HCT116 (cell line): ENCODE measurements around the gene TAOK3. TPM values are rescaled to one million over a fixed set of nuclear protein-coding genes. Genes with fewer than 3 reads are reported as not detected.

Experiments used
- ATAC-seq: fragments of 200-7000 bp; cut with Tn5 transposase; 2 replicates; pipeline ENCODE4 v1.9.1; 2020; ENCODE audit warnings: mild to moderate bottlenecking, moderate library complexity
- BruUV-seq: library from RNA; stranded (reverse); fragments of 400-500 nt; replicated peaks from 2 replicates; lab custom pipeline; 2021; lab: Mats Ljungman, UMichigan
- CTCF ChIA-PET: fragments of 300-600 bp; sonication (Branson Sonifier 250); formaldehyde crosslinking; loops from one replicate; lab custom pipeline; 2021; ENCODE audit warnings: antibody characterized with exemption; lab: Charles Lee
- POLR2A ChIA-PET: fragments of 300-600, 350-600 bp; sonication (Branson Sonifier 250); formaldehyde crosslinking; loops from one replicate; lab custom pipeline; 2021; ENCODE audit warnings: antibody characterized with exemption; lab: Charles Lee
- RAD21 ChIA-PET, 2 experiments: fragments of 300-600 bp; sonication (Branson Sonifier 250); formaldehyde crosslinking; loops; one replicate each; lab custom pipeline; 2023; ENCODE audit warnings: low total read pairs in 2 of 2; ENCODE audit not compliant: uncharacterized antibody in 2 of 2, unreplicated experiment in 2 of 2, low non-redundant PET in 1 of 2; lab: Charles Lee
- DNase-seq: peaks from one replicate; pipeline ENCODE4 v3.0.0-alpha.2; 2010; ENCODE audit warnings: low read depth, low spot score
- H2AFZ ChIP-seq: fragments of 200-600 bp; shearing (Covaris generic), sonication (generic); 2 replicates; pipeline ENCODE4 v1.6.1; 2017; ENCODE audit warnings: low read depth, mixed run types, mixed read lengths, antibody characterized with exemption, low read length; ENCODE audit not compliant: poor library complexity, severe bottlenecking
- H3K27ac ChIP-seq: 2 replicates; pipeline ENCODE4 v1.5.1; 2012; ENCODE audit warnings: low read depth, low read length
- H3K27me3 ChIP-seq: fragments of 200-600 bp; sonication (generic); 2 replicates; pipeline ENCODE4 v1.6.1; 2016; ENCODE audit warnings: mixed run types, low read length, mixed read lengths; ENCODE audit not compliant: insufficient read depth
- H3K36me3 ChIP-seq, 2 experiments: fragments of 200-500 bp in 1 of 2; fragments of 200-600 bp in 1 of 2; sonication (Bioruptor generic) in 1 of 2; sonication (generic) in 1 of 2; 2 replicates each; pipeline versions ENCODE4 v1.5.1 to v1.6.1; 2014 to 2016; ENCODE audit warnings: low read length in 2 of 2, inconsistent platforms in 1 of 2, mixed read lengths in 1 of 2, mixed run types in 1 of 2; ENCODE audit not compliant: insufficient read depth in 2 of 2, control insufficient read depth in 1 of 2
- H3K4me1 ChIP-seq, 2 experiments: fragments of 200-600 bp in 1 of 2; sonication (generic) in 1 of 2; 2 replicates each; pipeline versions ENCODE4 v1.5.1 to v1.6.1; 2012 to 2017; ENCODE audit warnings: low read length in 2 of 2, inconsistent platforms in 1 of 2, mild to moderate bottlenecking in 1 of 2, mixed read lengths in 1 of 2, mixed run types in 1 of 2, moderate library complexity in 1 of 2; ENCODE audit not compliant: insufficient read depth in 2 of 2, control insufficient read depth in 1 of 2
- H3K4me2 ChIP-seq: fragments of 200-600 bp; sonication (generic); 2 replicates; pipeline ENCODE4 v1.6.1; 2017; ENCODE audit warnings: mixed run types, low read length, mixed read lengths
- H3K4me3 ChIP-seq, 2 experiments: fragments of 200-600 bp in 1 of 2; sonication (generic) in 1 of 2; replicated peaks in 1 of 2; 2 replicates each; pipeline ENCODE4 v1.5.1; 2011 to 2016; ENCODE audit warnings: low read length in 2 of 2, control low read depth in 1 of 2, low read depth in 1 of 2, mild to moderate bottlenecking in 1 of 2, mixed read lengths in 1 of 2, mixed run types in 1 of 2
- H3K79me2 ChIP-seq: fragments of 200-600 bp; sonication (generic); 2 replicates; pipeline ENCODE4 v1.6.1; 2017; ENCODE audit warnings: mild to moderate bottlenecking, mixed run types, low read length, moderate library complexity, mixed read lengths; ENCODE audit not compliant: insufficient read depth
- H3K9ac ChIP-seq: fragments of 200-600 bp; sonication (generic); 2 replicates; pipeline ENCODE4 v1.6.1; 2016; ENCODE audit warnings: low read length, mixed read lengths
- H3K9me2 ChIP-seq: fragments of 200-600 bp; sonication (generic), shearing (Covaris generic); 2 replicates; pipeline ENCODE4 v1.6.1; 2017; ENCODE audit warnings: mixed run types, mild to moderate bottlenecking, moderate library complexity; ENCODE audit not compliant: insufficient read depth
- H3K9me3 ChIP-seq, 2 experiments: fragments of 200-500 bp in 1 of 2; fragments of 200-600 bp in 1 of 2; sonication (Bioruptor generic) in 1 of 2; sonication (generic) in 1 of 2; 2 replicates each; pipeline ENCODE4 v1.6.1; 2014 to 2017; ENCODE audit warnings: low read length in 2 of 2, mixed read lengths in 2 of 2, inconsistent platforms in 1 of 2, low read depth in 1 of 2, mild to moderate bottlenecking in 1 of 2, mixed run types in 1 of 2, moderate library complexity in 1 of 2; ENCODE audit not compliant: control insufficient read depth in 1 of 2, insufficient read depth in 1 of 2
- H4K20me1 ChIP-seq: fragments of 200-600 bp; sonication (generic), shearing (Covaris generic); 2 replicates; pipeline ENCODE4 v1.6.1; 2017; ENCODE audit warnings: mixed run types, mild to moderate bottlenecking, moderate library complexity; ENCODE audit not compliant: insufficient read depth
- CBX3 ChIP-seq: IDR thresholded peaks from 2 replicates; pipeline ENCODE4 v1.6.1; 2012; ENCODE audit warnings: low read depth
- CEBPB ChIP-seq: IDR thresholded peaks from 2 replicates; pipeline ENCODE4 v1.6.1; 2012; ENCODE audit warnings: low read depth
- EGR1 ChIP-seq: IDR thresholded peaks from 2 replicates; pipeline ENCODE4 v1.6.1; 2012; ENCODE audit warnings: low read depth
- EZH2 ChIP-seq: fragments of 200-600 bp; sonication (generic); IDR thresholded peaks from 2 replicates; pipeline ENCODE4 v1.6.1; 2017; ENCODE audit warnings: antibody characterized with exemption, mixed run types
- EZH2phosphoT487 ChIP-seq: fragments of 200-600 bp; IDR thresholded peaks from 2 replicates; pipeline ENCODE4 v1.6.1; 2018; ENCODE audit warnings: antibody characterized with exemption, borderline replicate concordance
- FOSL1 ChIP-seq: IDR thresholded peaks from 2 replicates; pipeline ENCODE4 v1.6.1; 2012; ENCODE audit warnings: low read depth
- JUND ChIP-seq: IDR thresholded peaks from 2 replicates; pipeline ENCODE4 v1.6.1; 2012
- POLR2A ChIP-seq: IDR thresholded peaks from 2 replicates; pipeline ENCODE4 v1.7.0; 2011; ENCODE audit warnings: borderline replicate concordance; ENCODE audit not compliant: insufficient read depth, insufficient read length; ENCODE audit errors: extremely low read depth
- POLR2AphosphoS5 ChIP-seq: IDR thresholded peaks from 2 replicates; pipeline ENCODE4 v1.6.1; 2011; ENCODE audit warnings: mild to moderate bottlenecking, low read depth, low read length, moderate library complexity
- RAD21 ChIP-seq: IDR thresholded peaks from 2 replicates; pipeline ENCODE4 v1.6.1; 2012; ENCODE audit warnings: low read depth, mild to moderate bottlenecking
- SIN3A ChIP-seq: IDR thresholded peaks from 2 replicates; pipeline ENCODE4 v1.6.1; 2012; ENCODE audit warnings: low read depth
- SRF ChIP-seq: IDR thresholded peaks from 2 replicates; pipeline ENCODE4 v1.6.1; 2012; ENCODE audit warnings: low read depth
- TCF7L2 ChIP-seq: IDR thresholded peaks from 2 replicates; pipeline ENCODE4 v1.7.0; 2011; ENCODE audit warnings: borderline replicate concordance, inconsistent platforms; ENCODE audit not compliant: insufficient read depth, insufficient read length; ENCODE audit errors: extremely low read depth
- YY1 ChIP-seq: IDR thresholded peaks from 2 replicates; pipeline ENCODE4 v1.6.1; 2011; ENCODE audit warnings: low read length, low read depth, moderate library complexity, mild to moderate bottlenecking; ENCODE audit not compliant: insufficient replicate concordance; ENCODE audit errors: extremely low read depth
- ZFX ChIP-seq: fragments of 450-650 bp; IDR thresholded peaks from 2 replicates; pipeline ENCODE4 v1.6.1; 2017
- intact Hi-C: fragments of 100-400 bp; cut with micrococcal nuclease; formaldehyde crosslinking; loops from 2 replicates; pipeline ENCODE4 v1.10.0; 2022
- total RNA-seq: library from RNA; stranded (reverse); gene quantifications from one replicate; pipeline ENCODE4 v1.2.1, GENCODE V29; 2021; ENCODE audit not compliant: unreplicated experiment
- TF ChIP-seq, protein P1 (sequence below): IDR thresholded peaks from 2 replicates; pipeline ENCODE4 v1.6.1; 2012
- TF ChIP-seq, protein P2 (sequence below): IDR thresholded peaks from 2 replicates; pipeline ENCODE4 v1.6.1; 2011; ENCODE audit warnings: mild to moderate bottlenecking, low read length, moderate library complexity; ENCODE audit not compliant: insufficient replicate concordance; ENCODE audit errors: extremely low read depth
- TF ChIP-seq, protein P3 (sequence below): IDR thresholded peaks from 2 replicates; pipeline ENCODE4 v1.6.1; 2012

Gene TAOK3
- total RNA-seq, 1 experiment from 2014 or later = 10.5 TPM

DNA sequence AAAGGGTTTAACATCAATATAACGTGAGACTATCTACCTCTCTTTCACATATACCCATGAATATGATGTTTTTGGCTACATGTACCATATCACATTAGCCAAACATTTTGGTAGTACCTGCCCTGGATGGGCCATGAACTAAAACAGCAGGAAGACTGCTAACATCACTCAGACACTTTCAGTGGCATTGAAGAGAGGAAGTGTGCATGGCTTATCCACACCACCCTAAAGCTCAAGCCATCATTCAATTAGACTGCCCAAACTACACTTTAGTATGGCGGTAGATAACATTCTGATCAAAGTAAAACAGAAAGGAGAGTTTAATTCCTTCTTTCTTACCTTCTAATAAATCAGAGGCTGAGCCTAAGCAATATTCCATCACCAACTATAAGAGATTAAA, 133.8 kb downstream of the TAOK3 start:
- DNase-seq (no peak), ATAC-seq (no peak)
- H4K20me1 ChIP-seq = no peaks in the 10 kb centered on the region
- peaks cover 0 to 11% of the 10 kb centered on the region in 2 experiments; a peak in 2 of 4 replicates for H3K4me1 ChIP-seq
- no peaks in the 10 kb centered on the region for H3K9me3 ChIP-seq
- no TSS peak for BruUV-seq
- H2AFZ ChIP-seq = no peak overlapping the region
- no peak overlapping the region for H3K27ac ChIP-seq
- H3K4me3 ChIP-seq = no peak overlapping the region
- TF ChIP-seq, protein P1, sequence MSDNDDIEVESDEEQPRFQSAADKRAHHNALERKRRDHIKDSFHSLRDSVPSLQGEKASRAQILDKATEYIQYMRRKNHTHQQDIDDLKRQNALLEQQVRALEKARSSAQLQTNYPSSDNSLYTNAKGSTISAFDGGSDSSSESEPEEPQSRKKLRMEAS = no peak
- no peak for TF ChIP-seq EZH2
- TF ChIP-seq TCF7L2 = no peak
- TF ChIP-seq SIN3A = no peak
- TF ChIP-seq, protein P2, sequence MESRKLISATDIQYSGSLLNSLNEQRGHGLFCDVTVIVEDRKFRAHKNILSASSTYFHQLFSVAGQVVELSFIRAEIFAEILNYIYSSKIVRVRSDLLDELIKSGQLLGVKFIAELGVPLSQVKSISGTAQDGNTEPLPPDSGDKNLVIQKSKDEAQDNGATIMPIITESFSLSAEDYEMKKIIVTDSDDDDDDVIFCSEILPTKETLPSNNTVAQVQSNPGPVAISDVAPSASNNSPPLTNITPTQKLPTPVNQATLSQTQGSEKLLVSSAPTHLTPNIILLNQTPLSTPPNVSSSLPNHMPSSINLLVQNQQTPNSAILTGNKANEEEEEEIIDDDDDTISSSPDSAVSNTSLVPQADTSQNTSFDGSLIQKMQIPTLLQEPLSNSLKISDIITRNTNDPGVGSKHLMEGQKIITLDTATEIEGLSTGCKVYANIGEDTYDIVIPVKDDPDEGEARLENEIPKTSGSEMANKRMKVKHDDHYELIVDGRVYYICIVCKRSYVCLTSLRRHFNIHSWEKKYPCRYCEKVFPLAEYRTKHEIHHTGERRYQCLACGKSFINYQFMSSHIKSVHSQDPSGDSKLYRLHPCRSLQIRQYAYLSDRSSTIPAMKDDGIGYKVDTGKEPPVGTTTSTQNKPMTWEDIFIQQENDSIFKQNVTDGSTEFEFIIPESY = no peak
- TF ChIP-seq RAD21 = no peak
- no peak for TF ChIP-seq SRF
- no peak for TF ChIP-seq ZFX
- no peak for TF ChIP-seq POLR2AphosphoS5
- TF ChIP-seq FOSL1 = no peak
- no peak for TF ChIP-seq CBX3
- TF ChIP-seq EGR1 = no peak
- no peak for TF ChIP-seq JUND
- no peak for TF ChIP-seq POLR2A
- no peak for TF ChIP-seq CEBPB
- no peak for TF ChIP-seq EZH2phosphoT487
- TF ChIP-seq YY1 = no peak
- TF ChIP-seq, protein P3, sequence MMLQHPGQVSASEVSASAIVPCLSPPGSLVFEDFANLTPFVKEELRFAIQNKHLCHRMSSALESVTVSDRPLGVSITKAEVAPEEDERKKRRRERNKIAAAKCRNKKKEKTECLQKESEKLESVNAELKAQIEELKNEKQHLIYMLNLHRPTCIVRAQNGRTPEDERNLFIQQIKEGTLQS = no peak
- no peaks in the 10 kb centered on the region for H3K9me2 ChIP-seq
- H3K4me2 ChIP-seq = no peak overlapping the region
- CTCF ChIA-PET = interaction anchor here (0.7 kb wide), 1 partner anchor 137 kb away, joined by 3 read pairs; no protein-coding TSS in a partner anchor
- RAD21 ChIA-PET = interaction anchor here in 1 of 2 experiments (0.6 kb wide), 1 partner anchor 137 kb away, joined by 3 read pairs; no protein-coding TSS in a partner anchor
- POLR2A ChIA-PET = no interaction called here
- intact Hi-C loops = no loop called here
- H3K79me2 ChIP-seq = no peaks in the 10 kb centered on the region
- no peaks in the 10 kb centered on the region for H3K27me3 ChIP-seq
- no peak overlapping the region for H3K9ac ChIP-seq
- no peaks in the 10 kb centered on the region for H3K36me3 ChIP-seq
